GM21360 (cell line): ENCODE results near the gene PPP1R14C.
"Not testable (repeated sequence)": the region's sequence is repeated elsewhere in the genome, so short reads cannot be mapped to it uniquely, and the experiment has no call there.

Experiments used
- ATAC-seq: cut with Tn5 transposase; IDR thresholded peaks from one replicate; pipeline ENCODE4 v1.9.1; 2021; ENCODE audit warnings: mild to moderate bottlenecking, moderate library complexity; ENCODE audit not compliant: unreplicated experiment

Gene PPP1R14C

DNA sequence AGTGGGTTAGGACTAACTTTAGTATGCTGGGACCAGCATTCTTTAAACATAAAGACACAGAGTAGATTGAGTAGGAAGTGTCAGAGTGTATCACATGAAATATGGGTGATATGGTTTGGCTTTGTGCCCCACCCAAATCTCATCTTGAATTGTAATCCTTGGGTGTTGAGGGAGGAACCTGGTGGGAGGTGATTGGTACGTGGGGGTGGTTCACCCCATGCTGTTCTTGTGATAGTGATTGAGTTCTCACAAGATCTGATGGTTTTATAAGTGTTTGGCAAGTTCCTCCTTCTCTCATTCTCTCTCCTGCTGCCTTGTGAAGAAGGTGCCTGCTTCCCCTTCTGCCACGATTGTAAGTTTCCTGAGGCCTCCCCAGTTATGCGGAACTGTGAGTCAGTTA is 5.1 kb upstream of the PPP1R14C start:
- not testable (repeated sequence) for ATAC-seq

DNA sequence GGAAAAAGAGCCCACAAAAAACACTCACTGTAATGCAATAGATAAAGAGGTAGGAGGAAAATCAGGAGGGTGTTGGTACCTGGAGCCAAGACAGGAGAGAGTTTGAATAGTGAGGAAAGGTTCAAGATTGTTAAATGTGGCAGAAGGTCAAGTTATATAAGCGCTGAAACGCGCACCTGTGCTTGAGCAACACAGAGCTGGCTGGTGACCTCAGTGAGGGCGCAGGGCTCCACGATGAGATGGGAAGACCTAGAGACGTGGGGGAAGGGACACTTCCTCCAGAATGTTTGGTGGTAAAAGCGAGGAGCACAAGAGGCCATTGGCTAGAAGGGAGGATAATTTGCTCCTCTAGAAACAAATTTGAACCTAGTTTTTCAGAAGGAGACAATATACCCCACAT is 4.2 kb upstream of the PPP1R14C start:
- ATAC-seq = no peak

DNA sequence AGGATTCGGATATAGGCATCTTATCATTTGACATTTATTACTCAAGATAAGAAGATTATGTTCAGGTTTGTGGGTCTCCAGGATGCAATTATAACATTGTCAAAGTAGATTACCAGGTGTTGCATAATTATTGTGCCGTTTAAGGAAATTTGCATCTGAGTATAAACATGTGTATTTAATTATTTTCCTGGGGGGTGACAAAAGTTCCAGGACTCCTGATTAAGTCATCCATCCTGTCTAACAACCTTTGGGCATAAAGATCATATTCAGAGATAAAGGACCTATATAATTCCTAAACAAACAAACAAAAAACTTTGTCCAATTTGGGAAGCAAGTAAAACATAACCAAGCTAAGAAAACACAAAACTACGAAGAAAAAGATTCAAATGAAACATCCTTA is 3.3 kb upstream of the PPP1R14C start:
- ATAC-seq = no peak

DNA sequence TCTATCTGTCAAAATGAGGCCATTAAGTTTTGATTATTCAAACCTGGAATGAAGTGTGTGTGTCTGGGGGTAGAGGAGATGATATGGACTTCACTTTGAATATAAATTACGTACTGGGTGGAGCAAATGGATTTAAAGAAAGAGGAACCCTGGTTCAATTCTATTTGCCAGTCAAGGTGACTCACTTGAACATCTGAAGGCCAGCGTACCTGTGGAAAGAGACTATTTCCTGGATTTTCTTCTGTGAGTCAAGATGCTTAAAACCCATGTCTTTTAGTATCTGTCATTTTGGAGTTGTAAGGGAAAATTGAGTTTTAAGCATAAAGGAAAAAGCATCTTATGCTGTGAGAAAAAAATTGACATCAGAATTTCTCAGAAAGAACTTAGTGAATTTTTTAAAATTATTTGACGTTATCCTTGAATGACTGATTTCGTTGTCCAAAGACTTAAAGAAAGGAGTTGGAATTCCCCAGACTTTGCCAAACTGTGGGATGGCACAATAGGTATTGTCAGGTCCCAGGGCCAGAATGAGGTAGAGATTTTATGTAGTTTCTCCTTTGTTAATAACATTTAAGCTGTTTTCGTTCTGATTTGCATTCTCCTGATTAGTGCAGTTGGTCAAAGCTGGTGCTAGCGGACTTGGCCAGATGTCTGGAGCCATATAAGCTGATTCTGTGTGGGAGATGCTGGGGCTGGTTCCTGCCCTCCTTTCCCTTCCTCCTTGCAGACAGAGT is 2.4 kb upstream of the PPP1R14C start:
- ATAC-seq = no peak

DNA sequence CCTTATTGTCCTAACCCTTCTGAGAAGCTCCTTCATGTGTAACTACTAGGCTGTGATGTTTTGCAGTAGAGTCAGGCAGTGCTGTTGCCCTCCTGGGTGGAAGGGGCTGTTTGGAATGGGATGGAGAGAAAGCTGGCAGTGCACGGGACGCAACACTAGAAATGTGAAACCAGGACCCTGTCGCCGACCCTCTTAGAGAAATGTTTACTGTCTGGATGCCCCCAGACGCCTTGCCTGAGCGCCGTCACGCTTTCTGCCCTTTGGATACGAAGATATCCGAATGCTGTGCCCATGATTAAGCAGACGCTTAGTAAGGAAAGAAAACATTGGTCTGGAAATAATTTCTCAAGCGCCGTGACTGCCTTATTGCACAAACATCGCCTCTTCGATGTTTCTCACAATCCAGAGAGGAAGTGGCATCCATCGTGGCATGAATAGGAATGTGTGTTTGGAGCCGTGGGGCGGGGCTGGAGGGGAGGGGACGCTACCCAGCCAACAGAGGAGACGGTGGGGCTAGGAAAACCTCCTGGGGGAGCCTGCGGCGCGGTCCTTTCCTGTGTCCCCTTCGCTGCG is 661 bp upstream of the PPP1R14C start:
- no peak for ATAC-seq

DNA sequence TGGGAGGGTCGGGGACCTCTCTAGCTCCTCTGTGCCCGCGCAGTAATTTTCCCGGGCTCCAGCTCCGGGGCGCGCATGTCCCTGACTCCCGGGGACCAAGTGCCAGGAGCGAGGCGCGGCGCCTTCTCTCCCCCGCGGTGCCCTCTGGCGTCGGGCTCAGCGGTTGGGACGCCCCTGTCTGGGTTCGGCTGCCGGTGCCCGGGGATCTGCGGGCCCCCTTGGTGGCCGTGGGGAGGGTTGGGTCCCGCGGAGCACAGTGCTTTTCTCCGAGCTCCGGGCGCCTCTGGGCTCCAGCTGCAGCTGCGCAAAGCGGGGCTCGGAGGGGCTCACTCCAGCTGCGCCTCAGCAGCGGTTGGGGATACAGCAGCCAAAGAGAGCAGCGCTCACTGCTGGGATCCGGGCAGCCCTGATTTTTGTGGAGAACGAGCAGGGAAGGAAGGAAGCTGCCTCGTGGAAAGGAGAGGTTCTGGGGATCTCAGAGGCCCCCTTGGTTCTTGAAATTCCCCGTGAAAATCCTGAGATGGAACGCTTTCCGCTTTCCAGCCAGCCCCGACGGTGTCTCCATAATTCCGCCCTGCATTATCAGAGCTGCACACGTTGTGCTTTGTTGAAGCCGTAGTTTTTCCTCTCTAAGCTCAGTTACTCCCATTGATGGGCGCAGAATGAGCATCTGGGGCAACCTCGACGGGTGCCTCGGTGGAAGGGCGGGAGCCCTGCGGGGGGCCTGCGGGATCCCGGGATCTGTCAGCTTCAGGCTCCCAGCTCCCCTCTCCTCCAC is 861 bp downstream of the PPP1R14C start:
- ATAC-seq = no peak

DNA sequence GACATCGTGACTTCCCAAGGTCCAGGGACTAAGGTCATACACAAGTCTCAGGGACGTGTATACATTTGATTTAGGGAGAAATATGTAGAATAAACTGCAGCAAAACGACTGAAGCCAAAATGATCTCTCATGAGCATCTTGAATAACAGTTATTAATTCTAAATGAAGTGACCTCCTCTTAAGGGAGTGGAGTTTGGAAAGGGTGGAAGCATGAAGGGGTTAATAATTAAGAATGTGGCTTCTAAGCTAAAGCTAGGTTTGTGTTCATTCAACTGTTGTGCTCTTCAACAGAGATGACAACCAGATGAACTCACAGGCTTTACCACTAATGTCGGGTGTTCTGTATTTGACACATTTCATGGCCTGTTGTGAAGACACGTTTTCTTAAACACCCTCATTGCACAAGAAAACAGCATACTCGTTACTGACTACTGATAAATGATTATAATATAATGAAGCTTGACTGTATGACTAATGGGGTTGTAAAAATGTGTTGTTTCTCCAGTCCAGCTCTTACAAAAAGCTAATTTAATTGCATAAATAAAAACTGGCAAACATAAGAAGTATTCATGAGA is 1.5 kb downstream of the PPP1R14C start:
- no peak for ATAC-seq

DNA sequence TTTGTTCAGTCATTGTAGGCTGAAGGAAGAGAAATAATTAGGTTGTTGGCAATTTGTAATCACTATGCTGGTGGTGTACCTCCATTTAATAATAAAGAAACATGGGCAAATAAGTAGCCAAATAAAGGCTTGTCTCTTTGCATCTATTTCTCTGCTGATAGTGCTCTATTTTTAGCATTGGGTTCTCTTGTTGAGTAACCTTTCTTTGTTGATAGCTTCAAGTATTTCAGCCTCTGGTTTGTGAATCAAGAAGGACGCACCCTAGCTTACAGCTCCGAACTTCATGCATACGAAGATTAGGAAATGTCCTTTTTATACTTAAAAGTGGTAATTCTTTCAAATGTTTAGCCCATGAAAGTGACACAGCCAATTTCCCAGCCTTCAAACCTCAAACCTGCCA is 2.6 kb downstream of the PPP1R14C start:
- no peak for ATAC-seq

DNA sequence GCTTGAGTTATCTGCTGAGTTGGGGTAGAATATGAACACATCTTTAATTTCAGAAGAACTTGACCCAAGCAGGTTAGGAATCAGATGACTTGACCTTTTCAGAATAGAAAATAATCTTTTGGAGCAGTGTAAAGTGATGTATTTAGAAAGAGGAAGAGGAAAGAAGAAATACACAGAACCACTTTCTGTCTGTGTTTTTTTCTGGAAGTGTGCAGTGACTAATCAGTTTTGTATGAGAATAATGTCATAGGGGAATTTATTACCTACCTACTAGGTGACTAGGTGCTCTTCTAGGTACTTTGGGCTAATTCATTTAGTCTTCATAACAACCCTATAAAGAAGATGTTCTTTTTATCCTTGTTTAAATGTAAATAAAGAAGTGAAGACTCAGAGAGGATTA is 3.0 kb downstream of the PPP1R14C start:
- no peak for ATAC-seq

DNA sequence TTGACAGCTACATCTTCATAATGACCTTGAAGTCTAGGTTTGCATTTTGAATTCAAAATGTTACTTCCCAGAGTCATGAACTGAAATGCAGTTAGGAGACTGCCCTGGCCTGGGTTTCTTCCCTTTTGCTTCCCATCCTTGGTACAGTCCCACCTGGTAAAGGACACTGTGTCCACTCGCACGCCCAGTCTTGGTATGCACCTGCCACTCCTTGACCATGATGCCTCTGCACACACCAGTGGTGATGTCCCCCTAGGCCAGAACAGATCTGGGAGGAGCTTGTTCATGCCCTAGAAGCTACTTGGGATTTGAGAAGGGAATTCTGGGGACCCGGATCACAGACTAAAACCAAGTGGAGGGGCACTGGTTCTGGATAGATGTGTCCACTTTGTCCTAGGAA is 3.6 kb downstream of the PPP1R14C start:
- no peak for ATAC-seq

DNA sequence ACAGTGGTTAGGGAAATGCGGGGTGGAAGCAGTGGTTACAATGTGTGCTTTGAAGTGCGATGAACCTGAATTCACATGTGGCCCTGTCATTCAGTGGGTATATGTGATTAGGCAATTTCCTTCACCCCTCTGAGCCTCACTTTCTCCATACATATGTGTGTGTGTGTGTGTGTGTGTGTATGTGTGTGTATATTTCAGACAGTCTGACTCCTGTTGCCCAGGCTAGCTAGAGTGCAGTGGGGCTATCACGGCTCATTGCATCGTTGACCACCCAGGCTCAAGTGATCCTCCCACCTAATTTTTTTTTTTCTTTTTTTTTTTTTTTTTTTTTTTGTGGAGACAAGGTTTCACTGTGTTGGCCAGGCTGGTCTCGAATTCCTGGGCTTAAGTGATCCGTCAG is 6.3 kb downstream of the PPP1R14C start:
- no peak for ATAC-seq

DNA sequence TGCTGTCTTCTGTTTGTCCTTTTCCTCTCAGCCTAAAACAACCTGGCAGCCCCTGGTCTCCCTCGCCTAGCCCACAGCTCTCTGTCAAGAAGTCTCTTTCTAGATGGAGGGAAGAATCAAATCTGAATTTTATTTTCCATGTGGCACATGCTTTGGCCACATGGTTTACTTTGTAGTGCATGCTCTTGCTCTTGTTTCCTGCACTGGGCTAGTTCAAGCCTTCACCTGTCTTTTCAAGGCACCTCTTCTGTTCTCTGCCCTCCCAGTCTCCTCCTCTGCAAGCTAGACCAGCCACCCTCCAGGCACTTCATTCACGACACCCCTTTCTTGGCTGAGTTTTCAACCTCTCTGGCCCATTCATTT is 7.6 kb downstream of the PPP1R14C start:
- no peak for ATAC-seq

DNA sequence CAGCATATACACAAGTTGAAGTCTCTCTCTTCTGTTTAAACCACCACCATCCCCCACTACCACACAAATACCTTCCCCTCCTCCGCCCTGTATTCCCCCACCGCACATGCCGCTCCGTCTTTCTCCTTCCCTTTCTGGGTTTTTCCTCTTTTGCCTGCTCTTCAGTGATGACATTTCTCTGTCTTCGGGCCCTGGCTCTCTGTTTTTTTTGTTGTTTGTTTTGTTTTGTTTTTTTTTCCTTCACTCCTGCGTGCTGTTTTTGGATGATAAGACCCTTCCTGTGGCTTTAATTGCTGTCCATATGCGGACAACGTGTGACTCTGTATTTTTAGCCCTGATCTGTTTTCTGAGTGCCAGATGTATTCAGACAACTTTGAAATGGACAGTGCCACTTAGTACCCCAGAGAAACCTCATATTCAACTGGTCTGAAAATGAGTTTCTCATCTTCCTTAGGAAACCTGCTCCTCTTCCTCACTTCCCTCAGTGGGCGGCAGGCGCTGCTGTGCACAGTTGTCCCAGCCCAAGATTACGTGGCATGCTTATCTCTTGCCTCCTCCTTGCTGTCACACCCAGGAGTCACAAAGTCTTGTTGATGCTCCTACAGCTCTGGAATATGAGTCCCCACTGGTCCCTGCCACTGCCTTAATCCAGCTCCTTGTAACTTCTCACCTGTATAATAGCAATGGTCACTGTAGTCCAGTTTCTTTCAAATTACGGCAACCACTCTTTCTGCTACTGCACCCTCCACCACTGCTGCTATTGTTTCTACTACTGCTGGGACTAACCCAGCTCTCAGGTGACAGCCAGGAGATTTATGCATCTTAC is 8.2 kb downstream of the PPP1R14C start:
- no peak for ATAC-seq

DNA sequence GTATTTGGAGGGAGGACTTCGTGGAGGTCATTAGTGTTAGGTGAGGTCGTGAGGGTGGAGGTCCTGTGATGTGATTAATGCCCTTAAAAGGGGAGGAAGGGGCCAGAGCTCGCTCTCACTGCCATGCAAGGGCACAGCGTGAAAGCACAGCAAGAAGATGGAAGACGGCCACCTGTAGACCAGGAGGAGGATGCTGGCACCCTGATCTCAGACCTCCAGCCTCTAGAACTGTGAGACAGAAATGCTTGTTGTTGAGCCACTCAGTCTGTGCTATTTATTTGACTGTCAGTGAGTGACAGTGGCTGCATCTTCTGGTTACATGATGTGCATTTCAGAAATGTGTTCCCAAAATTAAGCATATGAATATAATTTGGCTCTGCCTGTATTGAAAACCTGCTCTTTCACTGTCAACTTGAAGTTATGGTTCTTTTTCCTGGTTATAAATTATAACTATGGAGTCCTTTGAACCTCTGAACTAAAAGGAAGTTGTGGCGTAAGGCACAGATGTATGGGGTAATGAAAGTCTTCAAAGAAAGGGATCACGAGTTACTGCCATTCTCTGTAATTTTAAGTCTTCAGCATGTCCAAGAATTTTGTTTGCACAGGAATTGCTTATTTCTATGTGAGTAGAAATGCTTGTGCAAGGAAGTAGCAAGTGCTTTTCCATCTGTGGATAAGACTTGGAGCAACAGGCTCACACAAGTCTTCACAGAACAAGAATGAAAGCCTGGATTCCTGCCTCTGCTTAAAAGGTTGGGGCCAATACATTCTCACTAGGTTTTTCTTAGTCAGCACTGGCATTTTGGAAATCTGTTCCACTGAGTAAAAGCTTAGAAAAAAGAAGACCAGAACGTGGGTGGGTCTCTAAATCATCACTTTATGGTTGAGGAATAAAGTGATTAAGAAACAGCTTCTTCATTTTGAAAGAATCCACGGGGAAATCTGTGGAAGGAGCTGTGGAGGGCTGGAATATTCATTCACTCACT is 10.3 kb downstream of the PPP1R14C start:
- no peak for ATAC-seq

DNA sequence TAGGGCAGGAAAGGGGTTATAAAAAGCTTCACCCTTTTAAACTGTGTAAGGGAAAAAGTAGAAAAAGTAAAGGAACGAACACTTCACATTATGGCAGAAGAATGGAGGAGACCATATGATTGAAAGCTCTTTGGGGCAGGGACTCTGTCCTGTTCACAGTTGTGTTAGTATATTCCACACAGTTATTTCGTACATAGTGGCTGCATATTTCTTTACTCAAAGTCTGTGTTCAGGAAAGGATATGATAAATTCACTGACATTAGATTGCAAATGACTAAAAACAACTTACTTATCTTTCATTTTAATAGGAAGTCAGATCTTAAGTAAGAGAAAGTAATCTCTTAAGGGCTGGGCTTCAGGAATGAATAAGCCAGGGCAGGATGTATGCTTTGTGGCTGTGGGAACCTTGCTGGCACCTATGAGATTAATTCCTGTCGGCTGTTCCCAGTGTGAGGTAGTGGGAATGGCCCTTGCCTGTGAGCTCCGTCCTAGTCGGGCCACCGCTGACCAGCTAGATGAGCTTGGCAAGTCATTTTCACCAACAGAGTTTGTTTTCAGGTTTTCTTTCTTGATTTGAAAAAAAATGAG is 11.2 kb downstream of the PPP1R14C start:
- no peak for ATAC-seq

DNA sequence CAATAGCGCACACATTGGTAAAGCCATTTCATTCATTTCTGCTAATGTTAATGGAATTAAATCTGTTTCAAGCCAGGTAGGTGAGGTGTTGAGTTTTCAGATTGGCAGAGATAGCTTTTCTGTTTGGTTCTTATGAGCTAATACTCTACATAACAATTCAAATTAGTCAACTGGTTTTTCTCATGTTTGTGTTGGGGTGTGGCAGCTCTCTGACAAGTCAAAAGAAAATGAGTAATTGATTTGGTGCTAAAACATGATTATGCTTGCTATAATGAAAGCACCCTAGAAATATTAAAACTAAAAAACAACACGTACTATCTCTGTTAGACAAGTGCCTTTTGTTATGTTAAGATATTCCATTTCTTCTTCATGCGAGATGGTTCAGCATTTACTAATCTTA is 13.6 kb downstream of the PPP1R14C start:
- no peak for ATAC-seq

DNA sequence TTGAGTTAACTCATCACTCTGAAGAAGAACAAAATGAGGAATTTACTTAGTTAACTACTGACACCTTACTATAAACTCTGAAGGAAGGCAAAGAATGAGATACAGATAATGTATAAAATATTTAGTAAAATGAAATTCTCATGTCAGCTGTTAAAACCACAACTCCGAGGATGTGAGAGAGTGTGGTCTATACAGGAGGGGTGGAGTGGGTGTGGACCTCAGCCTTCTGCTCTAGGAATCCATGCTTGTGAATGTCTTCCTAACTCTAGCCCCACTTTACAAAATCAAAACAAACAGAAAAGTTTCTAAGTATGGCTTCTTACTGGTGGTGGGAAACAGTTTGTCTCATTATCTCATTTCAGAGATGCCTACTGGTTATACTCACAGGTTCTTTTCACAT is 14.2 kb downstream of the PPP1R14C start:
- no peak for ATAC-seq

DNA sequence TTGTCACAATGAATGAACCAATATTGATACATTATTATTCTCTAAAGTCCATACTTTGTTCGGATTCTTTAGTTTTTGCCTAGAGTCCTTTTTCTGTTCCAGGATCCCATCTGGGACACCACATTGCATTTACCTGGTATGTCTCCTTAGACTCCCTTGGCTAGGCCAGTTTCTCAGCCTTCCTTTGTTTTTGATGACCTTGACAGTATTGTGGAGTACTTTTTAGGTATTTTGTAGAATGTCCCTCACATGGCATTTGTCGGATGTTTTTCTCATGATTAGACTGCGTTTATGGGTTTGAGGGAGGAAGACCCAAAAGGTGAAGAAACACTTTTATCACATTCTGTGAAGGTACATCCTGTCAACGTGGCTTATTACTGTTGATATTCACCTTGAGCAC is 16.9 kb downstream of the PPP1R14C start:
- ATAC-seq = no peak

DNA sequence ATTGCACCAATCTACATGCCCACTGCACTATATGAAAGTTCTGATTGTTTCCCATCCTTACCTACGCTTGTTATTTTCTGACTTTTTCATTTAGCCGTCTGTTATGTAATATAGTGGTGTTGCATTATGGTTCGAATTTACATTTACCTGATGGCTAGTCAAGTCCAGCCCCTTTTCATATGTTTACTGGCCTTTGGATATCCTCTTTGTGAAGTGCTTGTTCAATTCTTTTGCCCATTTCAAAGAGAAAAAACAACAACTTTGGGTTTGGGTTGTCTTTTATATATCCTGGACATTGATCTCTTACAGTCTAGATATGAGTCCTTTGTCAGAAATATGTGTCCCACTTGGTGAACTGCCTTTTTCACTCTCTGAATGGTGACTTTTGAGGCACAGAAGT is 21.1 kb downstream of the PPP1R14C start:
- no peak for ATAC-seq
